Measurements from ENCODE around the gene CIDEA. TPM values are rescaled to one million over a fixed set of nuclear protein-coding genes. Genes with fewer than 3 reads are reported as not detected.

The CIDEA gene
- total RNA-seq, 1 experiment from 2014 or later, result not detected

- no peak overlapping the region for H2BK12ac ChIP-seq (ENCODE audit: insufficient read length, low read depth, low read length)
- H2AK5ac ChIP-seq (ENCODE audit: insufficient read length, low read length), result no peak overlapping the region
- no peak overlapping the region for H3K27ac ChIP-seq (ENCODE audit: insufficient read length, low read depth, low read length)
- no peak for DNase-seq
- Mint-ChIP-seq H3K4me3 (no peak overlapping the region), H3K36me3 (ENCODE audit: insufficient read depth in 1 of 3, low read depth in 3 of 3) (0 out of 7 replicates have a peak, but pooled peaks cover 0 to 1% (median 0%) of the 10 kb centered on the region in 3 experiments), H3K9me3 (peaks cover 4 to 6% of the 10 kb centered on the region in 2 experiments; a peak in 4 of 5 replicates), H3K4me1 (no peaks in the 10 kb centered on the region; a peak in 1 of 4 replicates), H3K27me3 (ENCODE audit: low read depth) (peaks cover 2% of the 10 kb centered on the region), H3K27ac (no peak overlapping the region)
- H4K5ac ChIP-seq (ENCODE audit: insufficient read length, low read depth, low read length), result no peak overlapping the region
- no peak overlapping the region for H4K91ac ChIP-seq (ENCODE audit: insufficient read length, low read depth, low read length)
- H3K4me1 ChIP-seq (ENCODE audit: insufficient read depth, low read length), result no peaks in the 10 kb centered on the region
- no peak overlapping the region for H3K56ac ChIP-seq (ENCODE audit: insufficient read length, low read depth, low read length)
- H2BK20ac ChIP-seq (ENCODE audit: low read depth, low read length, poor library complexity, severe bottlenecking), result no peak overlapping the region
- no peak overlapping the region for H2BK5ac ChIP-seq (ENCODE audit: insufficient read length, low read length)
- no peak overlapping the region for H3K4me2 ChIP-seq (ENCODE audit: insufficient read depth, insufficient read length, low read length)
- H3K9me3 ChIP-seq (ENCODE audit: control insufficient read depth, low read depth, low read length), result no peaks in the 10 kb centered on the region
- no peak overlapping the region for H3K18ac ChIP-seq (ENCODE audit: insufficient read length, low read depth, low read length)
- no peak overlapping the region; the same call in 1 of the 2 replicates for H3K14ac ChIP-seq (ENCODE audit: insufficient read depth, low read length)
- H3K4ac ChIP-seq (ENCODE audit: low read depth, low read length), result no peak overlapping the region
- H2AFZ ChIP-seq (ENCODE audit: low read length), result no peak overlapping the region
- no peaks in the 10 kb centered on the region for H3K79me1 ChIP-seq (ENCODE audit: insufficient read depth, low read depth, low read length, poor library complexity, severe bottlenecking)
- no peak overlapping the region for H2BK120ac ChIP-seq (ENCODE audit: low read depth, low read length, poor library complexity, severe bottlenecking)
- WGBS (ENCODE audit: extremely low coverage, insufficient read length, low lambda C conversion rate), result no CpG with 5 or more reads among the region's 3 CpGs
- H3K27me3 ChIP-seq (ENCODE audit: insufficient read depth, low read length), result no peaks in the 10 kb centered on the region
- TF ChIP-seq, protein P1, sequence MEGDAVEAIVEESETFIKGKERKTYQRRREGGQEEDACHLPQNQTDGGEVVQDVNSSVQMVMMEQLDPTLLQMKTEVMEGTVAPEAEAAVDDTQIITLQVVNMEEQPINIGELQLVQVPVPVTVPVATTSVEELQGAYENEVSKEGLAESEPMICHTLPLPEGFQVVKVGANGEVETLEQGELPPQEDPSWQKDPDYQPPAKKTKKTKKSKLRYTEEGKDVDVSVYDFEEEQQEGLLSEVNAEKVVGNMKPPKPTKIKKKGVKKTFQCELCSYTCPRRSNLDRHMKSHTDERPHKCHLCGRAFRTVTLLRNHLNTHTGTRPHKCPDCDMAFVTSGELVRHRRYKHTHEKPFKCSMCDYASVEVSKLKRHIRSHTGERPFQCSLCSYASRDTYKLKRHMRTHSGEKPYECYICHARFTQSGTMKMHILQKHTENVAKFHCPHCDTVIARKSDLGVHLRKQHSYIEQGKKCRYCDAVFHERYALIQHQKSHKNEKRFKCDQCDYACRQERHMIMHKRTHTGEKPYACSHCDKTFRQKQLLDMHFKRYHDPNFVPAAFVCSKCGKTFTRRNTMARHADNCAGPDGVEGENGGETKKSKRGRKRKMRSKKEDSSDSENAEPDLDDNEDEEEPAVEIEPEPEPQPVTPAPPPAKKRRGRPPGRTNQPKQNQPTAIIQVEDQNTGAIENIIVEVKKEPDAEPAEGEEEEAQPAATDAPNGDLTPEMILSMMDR (conservative IDR thresholded peaks at IDR 0.05), result no peak
- no peak overlapping the region for H2BK15ac ChIP-seq (ENCODE audit: low read depth, low read length)
- no peaks in the 10 kb centered on the region for H3K23me2 ChIP-seq (ENCODE audit: insufficient read length, low read depth, low read length, poor library complexity, severe bottlenecking)
- H4K20me1 ChIP-seq (ENCODE audit: control insufficient read depth, insufficient read depth, insufficient read length), result no peaks in the 10 kb centered on the region
- no peak overlapping the region for H3K9ac ChIP-seq (ENCODE audit: extremely low read depth, insufficient read length, low read length)
- no peak overlapping the region for H3T11ph ChIP-seq (ENCODE audit: low read length)
- no peaks in the 10 kb centered on the region for H3K79me2 ChIP-seq (ENCODE audit: insufficient read depth, low read length)
- no peak overlapping the region for H4K8ac ChIP-seq (replicated peaks; ENCODE audit: insufficient read length, low read depth, low read length)
- H3K23ac ChIP-seq (ENCODE audit: insufficient read length, low read depth, low read length), result no peak overlapping the region
Measured at GRCh38 chr18:12296087-12296403, 41.9 kb downstream of the CIDEA start.
